Stomach (tissue), 9 donors: ENCODE data around the gene TMOD2. TPM values are rescaled to one million over a fixed set of nuclear protein-coding genes. Genes with fewer than 3 reads are reported as not detected.

ENCODE experiments used
- DNase-seq, 2 donors: peaks; one replicate each; pipeline versions ENCODE4 v3.0.0 to v3.0.0-alpha.2; 2013 to 2019
- H3K27ac ChIP-seq, 5 donors: fragments of 200-600 bp in 4 of 5; sonication (generic) in 4 of 5; one replicate each; pipeline ENCODE4 v1.5.1; 2013 to 2019; ENCODE audit warnings: mild to moderate bottlenecking in 1 of 5, moderate library complexity in 1 of 5
- H3K27me3 ChIP-seq, 3 donors: fragments of 200-600 bp; sonication (generic); one replicate each; pipeline ENCODE4 v1.5.1; 2017 to 2019; ENCODE audit warnings: mixed run types in 1 of 3
- H3K36me3 ChIP-seq, 4 donors: fragments of 200-600 bp; sonication (generic); 1 replicate in 3 of 4; 2 replicates in 1 of 4; pipeline ENCODE4 v1.5.1; 2016 to 2019
- H3K4me1 ChIP-seq, 4 donors: fragments of 200-600 bp; sonication (generic); one replicate each; pipeline ENCODE4 v1.5.1; 2016 to 2019
- H3K4me3 ChIP-seq, 4 donors: fragments of 200-600 bp; sonication (generic) in 3 of 4; one replicate each; pipeline ENCODE4 v1.5.1; 2016 to 2019; ENCODE audit warnings: mild to moderate bottlenecking in 1 of 4
- H3K9me3 ChIP-seq, 4 donors: fragments of 200-600 bp; sonication (generic); one replicate each; pipeline ENCODE4 v1.5.1; 2016 to 2019
- EP300 ChIP-seq: sonication (generic); formaldehyde crosslinking; IDR thresholded peaks from one replicate; pipeline ENCODE4 v1.6.1; 2017; ENCODE audit warnings: antibody characterized with exemption
- POLR2A ChIP-seq, 4 donors: fragments of 450-650 bp; IDR thresholded peaks; one replicate each; pipeline ENCODE4 v1.6.1; 2016; ENCODE audit warnings: antibody characterized with exemption in 4 of 4, control low read depth in 2 of 4, mild to moderate bottlenecking in 1 of 4, moderate library complexity in 1 of 4
- POLR2AphosphoS5 ChIP-seq, 3 donors: sonication (generic); formaldehyde crosslinking; IDR thresholded peaks; one replicate each; pipeline ENCODE4 v1.6.1; 2016; ENCODE audit warnings: antibody characterized with exemption in 3 of 3
- WGBS, 5 donors: extraction: QIAGEN DNeasy Blood & Tissue Kit in 3 of 5; methylation state at CpG; one replicate each; pipeline versions ENCODE4 v1.1.5 to v1.1.7; 2013 to 2018; 5-methylcytosine and 5-hydroxymethylcytosine counted together
- intact Hi-C: fragments of 100-400 bp; cut with DNase I; formaldehyde crosslinking; loops from one replicate; pipeline ENCODE4 v1.15.1; 2023; ENCODE audit warnings: low total_unique reads
- polyA plus RNA-seq, 3 donors: library from polyadenylated mRNA; stranded (reverse); fragments of 200-250 nt; gene quantifications; one replicate each; pipeline ENCODE4 v1.2.3, GENCODE V29; 2013
- total RNA-seq, 5 donors: library from RNA; depleted of rRNA; stranded (reverse); fragments of >200 nt; gene quantifications; one replicate each; pipeline versions ENCODE4 v1.1.0 to v1.2.3, GENCODE V29; 2014 to 2016
- TF ChIP-seq, protein P1 (sequence below), 7 experiments: fragments of 450-650 bp in 4 of 7; fragments of 200-600 bp in 3 of 7; sonication (generic) in 3 of 7; IDR thresholded peaks; one replicate each; pipeline ENCODE4 v1.5.1; 2016 to 2019; ENCODE audit warnings: antibody characterized with exemption in 7 of 7, control low read depth in 2 of 7, mild to moderate bottlenecking in 1 of 7
- donor health status: healthy with polysubstance abuse.
- donor health status: Bipolar disorder and iron deficiency.
- donor health status: healthy.

TMOD2 gene
- total and polyA plus RNA-seq, 8 donors = 0.87 to 19.3 (median 3.1) TPM

- Histone ChIP-seq H3K27ac (no peak overlapping the region), H3K27me3 (no peaks in the 10 kb centered on the region), H3K36me3 (peaks cover 0 to 13% (median 2%) of the 10 kb centered on the region in 4 donors), H3K4me3 (no peak overlapping the region), H3K4me1 (peaks cover 0 to 12% (median 6%) of the 10 kb centered on the region in 4 donors), H3K9me3 (no peaks in the 10 kb centered on the region)
- intact Hi-C loops = no loop called here
- TF ChIP-seq POLR2AphosphoS5 (IDR thresholded peaks at IDR 0.05) = no peak
- TF ChIP-seq, protein P1, sequence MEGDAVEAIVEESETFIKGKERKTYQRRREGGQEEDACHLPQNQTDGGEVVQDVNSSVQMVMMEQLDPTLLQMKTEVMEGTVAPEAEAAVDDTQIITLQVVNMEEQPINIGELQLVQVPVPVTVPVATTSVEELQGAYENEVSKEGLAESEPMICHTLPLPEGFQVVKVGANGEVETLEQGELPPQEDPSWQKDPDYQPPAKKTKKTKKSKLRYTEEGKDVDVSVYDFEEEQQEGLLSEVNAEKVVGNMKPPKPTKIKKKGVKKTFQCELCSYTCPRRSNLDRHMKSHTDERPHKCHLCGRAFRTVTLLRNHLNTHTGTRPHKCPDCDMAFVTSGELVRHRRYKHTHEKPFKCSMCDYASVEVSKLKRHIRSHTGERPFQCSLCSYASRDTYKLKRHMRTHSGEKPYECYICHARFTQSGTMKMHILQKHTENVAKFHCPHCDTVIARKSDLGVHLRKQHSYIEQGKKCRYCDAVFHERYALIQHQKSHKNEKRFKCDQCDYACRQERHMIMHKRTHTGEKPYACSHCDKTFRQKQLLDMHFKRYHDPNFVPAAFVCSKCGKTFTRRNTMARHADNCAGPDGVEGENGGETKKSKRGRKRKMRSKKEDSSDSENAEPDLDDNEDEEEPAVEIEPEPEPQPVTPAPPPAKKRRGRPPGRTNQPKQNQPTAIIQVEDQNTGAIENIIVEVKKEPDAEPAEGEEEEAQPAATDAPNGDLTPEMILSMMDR (IDR thresholded peaks at IDR 0.05) = no peak
- no peak for TF ChIP-seq POLR2A (IDR thresholded peaks at IDR 0.05)
- TF ChIP-seq EP300 = no peak
- no peak for DNase-seq
- 89 to 94% (median 90%) methylated on average over 3 of the region's 3 CpGs for WGBS, 5 donors
These were observed 63.2 kb downstream of the TMOD2 start for GRCh38 chr15:51814606-51815005.

DNA sequence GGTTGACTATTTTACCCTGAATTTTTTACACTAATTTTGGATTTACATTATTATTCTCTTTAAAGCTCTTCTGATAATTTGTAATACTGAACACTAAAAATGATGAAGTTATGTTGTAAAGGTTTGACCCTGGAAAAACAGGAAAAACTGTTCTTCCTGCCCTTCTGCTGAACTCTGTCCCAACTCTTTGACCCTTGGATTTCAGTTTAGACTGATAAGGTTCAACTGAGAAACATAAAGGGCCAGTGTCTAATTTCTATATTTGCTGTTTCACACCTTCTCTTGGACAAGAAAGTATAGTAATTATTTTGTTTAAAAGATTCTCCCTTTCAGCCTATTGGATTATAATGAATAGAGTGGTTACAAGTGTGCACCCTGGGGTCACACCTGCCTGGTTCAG lies 65.2 kb downstream of the TMOD2 start:
- intact Hi-C loops = no loop called here
- Histone ChIP-seq H3K27ac (no peak overlapping the region), H3K4me3 (no peak overlapping the region), H3K27me3 (no peaks in the 10 kb centered on the region), H3K4me1 (peaks cover 0 to 12% (median 6%) of the 10 kb centered on the region in 4 donors), H3K9me3 (peaks cover 0 to 10% (median 7%) of the 10 kb centered on the region in 4 donors), H3K36me3 (peaks cover 0 to 7% (median 0%) of the 10 kb centered on the region in 4 donors)
- TF ChIP-seq POLR2AphosphoS5 (IDR thresholded peaks at IDR 0.05) (no peak), POLR2A (IDR thresholded peaks at IDR 0.05) (no peak), EP300 (no peak)
- TF ChIP-seq, protein P1 (IDR thresholded peaks at IDR 0.05) = no peak
- peak in 1 of 2 donors; percentile 56 for DNase-seq

GRCh38 chr15:51818150-51818549 lies 66.8 kb downstream of the TMOD2 start:
- Histone ChIP-seq H3K9me3 (peaks cover 0 to 15% (median 8%) of the 10 kb centered on the region in 4 donors), H3K36me3 (peaks cover 0 to 7% (median 0%) of the 10 kb centered on the region in 4 donors), H3K4me3 (no peak overlapping the region), H3K27me3 (no peaks in the 10 kb centered on the region), H3K27ac (no peak overlapping the region), H3K4me1 (peaks cover 0 to 12% (median 6%) of the 10 kb centered on the region in 4 donors)
- WGBS, 5 donors = 77 to 90% (median 88%) methylated on average over 3 of the region's 3 CpGs
- TF ChIP-seq POLR2A (IDR thresholded peaks at IDR 0.05) (no peak), POLR2AphosphoS5 (IDR thresholded peaks at IDR 0.05) (no peak), EP300 (no peak)
- TF ChIP-seq, protein P1 (IDR thresholded peaks at IDR 0.05) = no peak
- intact Hi-C loops = no loop called here
- DNase-seq = no peak

DNA sequence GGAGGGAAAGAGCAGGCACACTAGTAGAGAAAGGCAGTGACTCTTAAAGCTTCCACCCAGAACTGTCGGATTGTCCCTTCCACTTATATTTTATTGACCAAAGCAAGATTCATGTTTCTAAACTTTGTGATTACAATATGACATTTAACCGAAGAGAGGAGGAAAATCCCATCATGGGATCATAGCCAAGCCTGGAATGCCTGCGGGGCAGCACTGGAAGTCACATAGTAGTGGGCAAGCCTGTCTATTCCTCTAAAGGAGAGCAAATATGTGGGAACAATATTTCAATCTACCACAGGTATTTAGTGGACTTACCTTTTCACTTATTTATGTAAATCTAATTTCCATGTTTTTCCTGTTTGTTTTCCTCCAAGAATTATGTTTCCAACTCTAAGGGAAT lies 74.3 kb downstream of the TMOD2 start:
- intact Hi-C loops = no loop called here
- Histone ChIP-seq H3K36me3 (no peaks in the 10 kb centered on the region), H3K4me1 (peaks cover 0 to 7% (median 2%) of the 10 kb centered on the region in 4 donors), H3K27me3 (no peaks in the 10 kb centered on the region), H3K4me3 (no peak overlapping the region), H3K27ac (peak overlapping the region in 1 of 5 donors; percentile 10), H3K9me3 (peaks cover 0 to 14% (median 8%) of the 10 kb centered on the region in 4 donors)
- 62 to 74% (median 68%) methylated on average over 3 of the region's 3 CpGs for WGBS, 5 donors
- no peak for DNase-seq
- TF ChIP-seq POLR2A (IDR thresholded peaks at IDR 0.05) (no peak), EP300 (no peak), POLR2AphosphoS5 (IDR thresholded peaks at IDR 0.05) (no peak)
- TF ChIP-seq, protein P1 (IDR thresholded peaks at IDR 0.05) = no peak
